GM15510 (cell line): ENCODE data around the gene PSMC4.

Experiments used
- POLR2A ChIP-seq: IDR thresholded peaks from 3 replicates; pipeline ENCODE4 v1.6.1; 2011; ENCODE audit warnings: borderline replicate concordance; ENCODE audit not compliant: insufficient read length; ENCODE audit errors: extremely low read depth

The PSMC4 gene

GRCh38 chr19:39937787-39938186 lies 33.2 kb upstream of the PSMC4 start:
- no peak for TF ChIP-seq POLR2A

DNA sequence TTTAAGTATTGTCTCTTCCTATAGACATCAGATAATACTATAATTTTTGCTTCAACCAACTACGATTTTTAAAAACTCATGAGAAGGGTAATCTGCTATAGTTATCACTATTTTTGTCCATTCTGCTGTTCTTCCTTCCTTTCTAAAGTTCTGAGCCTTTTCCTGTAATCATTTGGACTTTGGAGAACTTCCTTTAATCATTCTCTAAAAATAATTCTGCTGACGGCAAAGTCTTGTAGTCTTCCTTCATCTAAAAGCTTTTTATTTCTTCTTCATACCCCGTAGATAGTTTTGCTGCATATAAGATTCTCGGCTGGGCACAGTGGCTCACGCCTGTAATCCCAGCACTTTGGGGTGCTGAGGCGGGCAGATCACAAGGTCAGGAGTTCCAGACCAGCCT lies 31.4 kb upstream of the PSMC4 start:
- no peak for TF ChIP-seq POLR2A

DNA sequence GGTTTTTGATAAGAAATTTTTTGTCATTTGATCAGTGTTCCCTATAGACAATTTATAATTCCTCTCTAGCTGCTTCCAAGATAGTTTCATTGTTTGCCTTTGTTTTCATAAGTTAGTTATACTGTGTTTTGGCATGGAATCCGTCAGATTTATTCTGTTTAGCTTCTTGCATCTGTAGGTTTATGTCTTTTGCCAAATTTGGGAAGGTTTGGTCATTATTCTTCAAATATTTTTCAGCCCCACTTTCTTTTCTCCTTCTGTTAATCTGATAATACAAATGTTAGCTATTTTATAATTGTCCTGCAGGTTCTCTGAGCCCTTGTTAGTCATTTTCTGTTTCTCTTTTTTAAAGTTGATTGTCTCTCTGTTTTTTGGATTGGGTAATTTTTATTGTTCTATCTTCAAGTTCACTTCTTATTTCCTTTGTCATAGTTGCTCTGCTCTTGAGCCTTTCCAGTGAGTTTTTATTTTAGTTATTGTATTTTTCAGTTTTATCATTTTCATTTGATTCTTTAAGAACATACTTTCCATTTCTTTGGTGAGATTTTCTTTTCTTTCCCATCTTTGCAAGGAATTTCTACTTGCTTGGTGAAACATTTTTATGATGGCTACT lies 30.6 kb upstream of the PSMC4 start:
- TF ChIP-seq POLR2A = no peak

DNA sequence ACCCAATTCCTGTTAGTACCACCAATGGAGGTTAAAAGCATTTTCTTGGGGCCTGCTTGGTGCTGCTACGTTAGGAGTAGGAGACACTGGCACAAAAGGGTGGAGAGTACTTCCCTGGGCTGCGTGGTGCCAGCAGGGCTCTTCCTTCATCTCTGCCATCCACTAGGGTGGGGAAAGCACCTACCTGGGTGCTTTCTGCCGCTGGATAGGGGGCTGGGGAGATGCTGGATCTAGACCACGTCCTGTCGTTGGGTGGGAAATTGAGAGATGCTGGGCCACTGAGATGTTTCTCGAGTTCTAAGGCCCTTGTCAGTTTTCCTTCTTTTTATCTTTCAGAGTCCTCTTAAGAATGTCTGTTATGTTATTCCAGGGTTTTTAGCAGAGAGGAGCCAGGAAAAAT lies 29.8 kb upstream of the PSMC4 start:
- TF ChIP-seq POLR2A = no peak

DNA sequence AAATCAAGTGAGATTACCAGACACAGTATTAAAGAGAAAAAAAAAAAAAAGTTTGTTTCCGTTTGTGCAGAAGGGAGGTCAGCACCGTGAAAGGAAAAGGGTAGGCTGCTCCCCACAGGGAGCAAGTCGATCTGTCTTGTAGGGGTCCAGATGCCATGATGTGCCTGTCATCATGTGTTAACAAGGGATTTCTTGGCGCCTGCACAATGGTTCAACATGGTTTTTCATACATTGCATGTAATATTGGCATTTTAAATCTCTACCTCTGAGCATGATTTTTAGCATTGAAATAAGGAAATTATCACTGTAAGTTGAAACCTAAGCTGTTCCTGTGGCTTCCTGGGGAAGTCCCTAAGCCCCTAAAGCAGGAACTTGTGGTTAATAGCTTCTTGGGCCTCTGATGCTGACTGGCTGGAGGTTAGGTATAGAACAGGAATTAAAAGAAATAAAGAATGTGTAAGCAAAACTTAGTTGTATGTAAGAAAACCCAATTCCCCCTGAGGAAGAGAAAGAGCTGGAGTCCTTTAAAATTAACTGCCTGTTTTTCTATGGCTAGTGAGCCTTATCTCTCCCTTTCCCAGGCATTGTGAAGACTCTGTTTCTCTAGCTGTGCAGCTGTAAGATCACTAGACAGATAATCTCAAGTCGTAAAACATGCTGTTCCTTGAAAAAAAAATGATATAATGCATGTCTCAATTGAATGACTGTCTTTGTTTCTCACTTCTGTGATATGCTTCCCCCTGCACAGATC lies 29.2 kb upstream of the PSMC4 start:
- TF ChIP-seq POLR2A = no peak

- no peak for TF ChIP-seq POLR2A
Measured at GRCh38 chr19:39942366-39942730, 28.6 kb upstream of the PSMC4 start.

- no peak for TF ChIP-seq POLR2A
Measured at GRCh38 chr19:39943586-39943985, 27.4 kb upstream of the PSMC4 start.

GRCh38 chr19:39946532-39946931 lies 24.4 kb upstream of the PSMC4 start:
- no peak for TF ChIP-seq POLR2A

DNA sequence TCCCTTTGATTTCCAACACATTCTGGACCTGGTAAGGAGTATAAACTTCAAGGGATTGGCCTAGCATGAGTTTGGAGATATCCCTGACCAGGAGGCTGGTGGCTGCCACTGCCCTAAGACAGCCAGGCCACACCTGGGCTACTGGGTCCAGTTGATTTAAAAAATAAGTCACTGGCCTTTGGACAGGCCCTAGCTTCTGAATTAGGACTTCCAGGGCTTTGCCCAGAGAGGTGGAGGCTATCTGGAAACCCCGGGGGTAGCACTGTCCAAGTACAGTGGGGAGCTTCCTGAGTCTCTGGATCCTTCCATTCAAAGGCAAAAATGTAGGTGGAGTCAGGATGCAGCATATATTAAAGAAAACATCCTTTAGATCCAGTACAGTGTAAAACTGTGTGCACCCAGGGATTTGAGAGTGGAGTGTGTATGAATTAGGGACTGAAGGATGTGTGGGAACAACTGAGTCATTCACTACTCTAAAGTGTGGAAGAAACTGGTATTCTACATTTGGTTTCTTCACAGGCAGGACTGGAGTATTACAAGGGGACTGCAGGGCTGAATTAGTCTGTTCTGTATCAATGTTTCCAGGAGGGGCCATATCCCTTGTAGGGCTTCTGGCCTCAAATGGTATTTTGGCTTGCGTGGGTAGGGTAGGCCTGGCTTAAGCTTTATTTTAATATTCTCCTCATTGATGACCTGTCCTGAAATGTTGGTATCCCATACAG lies 21.8 kb upstream of the PSMC4 start:
- no peak for TF ChIP-seq POLR2A

GRCh38 chr19:39951065-39951650 lies 19.8 kb upstream of the PSMC4 start:
- no peak for TF ChIP-seq POLR2A

DNA sequence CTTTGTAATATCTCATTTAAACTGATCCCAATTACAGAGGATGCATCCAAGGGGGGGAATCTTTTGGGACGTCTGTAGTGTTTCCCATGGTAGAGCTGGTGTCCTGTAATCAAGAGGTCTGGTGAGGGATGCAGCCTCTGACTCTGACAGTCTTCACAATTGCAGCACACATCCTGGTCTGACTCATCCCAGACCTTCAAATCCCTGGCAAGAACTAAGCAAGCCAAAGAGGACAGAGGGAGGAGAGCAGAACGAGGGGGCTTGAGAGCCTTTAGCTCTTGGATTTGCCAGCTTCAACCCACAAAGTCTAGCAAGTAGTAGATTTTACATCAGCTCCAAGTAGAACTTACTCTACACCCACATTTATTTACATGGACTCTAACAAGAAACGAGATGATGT lies 19.3 kb upstream of the PSMC4 start:
- TF ChIP-seq POLR2A = no peak

DNA sequence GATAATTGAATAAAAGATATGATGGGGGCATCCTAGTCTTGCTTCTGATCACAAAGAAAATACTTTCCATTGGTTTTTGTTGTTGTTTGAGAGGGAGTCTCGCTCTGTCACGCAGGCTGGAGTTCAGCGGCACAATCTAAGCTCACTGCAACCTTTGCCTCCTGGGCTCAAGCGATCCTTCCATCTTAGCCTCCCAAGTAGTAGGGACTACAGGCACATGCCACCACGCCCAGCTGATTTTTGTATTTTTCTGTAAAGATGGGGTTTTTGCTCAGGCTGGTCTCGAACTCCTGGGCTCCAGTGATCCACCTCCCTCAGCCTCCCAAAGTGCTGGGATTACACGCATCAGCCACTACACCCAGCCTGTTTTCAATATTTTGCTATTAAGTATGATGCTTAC lies 17.1 kb upstream of the PSMC4 start:
- TF ChIP-seq POLR2A = no peak

DNA sequence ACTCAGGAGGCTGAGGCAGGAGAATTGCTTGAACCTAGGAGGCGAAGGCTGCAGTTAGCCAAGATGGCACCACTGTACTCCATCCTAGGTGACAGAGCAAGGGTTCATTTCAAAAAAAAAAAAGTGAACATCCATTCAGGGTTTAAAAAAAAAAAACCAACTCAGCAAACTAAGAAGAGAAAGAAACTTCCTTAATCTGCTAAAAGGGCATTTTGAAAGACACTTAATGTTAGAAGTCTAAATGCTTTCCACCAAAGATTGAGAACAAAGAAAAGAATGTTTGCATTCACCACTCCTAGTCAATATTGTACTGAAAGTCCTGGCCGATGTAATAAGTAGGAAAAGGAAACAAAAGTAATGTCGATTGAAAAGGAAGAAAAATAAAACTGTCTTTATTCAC lies 7.1 kb upstream of the PSMC4 start:
- no peak for TF ChIP-seq POLR2A

DNA sequence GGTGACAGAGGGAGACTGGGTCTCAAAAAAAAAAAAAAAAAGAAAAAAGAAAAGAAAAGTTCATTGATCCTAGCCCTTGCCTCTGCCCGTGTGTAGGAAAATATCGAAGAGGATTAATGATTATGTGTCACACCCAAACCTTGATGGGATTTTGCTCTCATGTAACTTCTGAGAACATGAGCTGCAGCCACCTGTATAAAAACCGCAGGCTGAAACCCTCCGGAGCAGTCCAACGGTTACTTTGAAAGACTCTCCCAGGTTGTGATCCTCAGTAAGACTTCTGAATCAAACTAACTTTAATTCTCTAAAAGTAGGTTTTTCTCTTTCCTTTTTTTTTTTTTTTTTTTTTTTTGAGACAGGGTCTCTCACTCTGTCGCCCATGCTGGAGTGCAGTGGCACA lies 4.3 kb upstream of the PSMC4 start:
- TF ChIP-seq POLR2A = no peak

DNA sequence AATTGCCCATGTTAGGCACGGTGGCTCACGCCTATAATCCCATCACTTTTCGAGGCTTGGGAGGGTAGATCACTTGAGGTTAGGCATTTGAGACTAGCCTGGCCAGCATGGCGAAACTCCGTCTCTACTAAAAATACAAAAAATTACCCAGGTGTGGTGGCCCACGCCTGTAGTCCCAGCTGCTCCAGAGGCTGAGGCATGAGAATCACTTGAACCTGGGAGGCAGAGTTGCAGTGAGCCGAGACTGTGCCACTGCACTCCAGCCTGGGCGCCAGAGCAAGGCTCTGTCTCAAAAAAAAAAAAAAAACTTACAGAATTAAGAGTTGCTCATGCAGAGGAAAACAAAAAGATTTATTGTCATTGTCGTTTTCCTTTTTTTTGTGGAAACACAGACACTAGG lies 3.4 kb upstream of the PSMC4 start:
- no peak for TF ChIP-seq POLR2A
